Osteoblast (primary cell): ENCODE data around the gene ACOX1. TPM values are rescaled to one million over a fixed set of nuclear protein-coding genes. Genes with fewer than 3 reads are reported as not detected.

Experiments used
- DNase-seq: peaks from one replicate; pipeline ENCODE4 v3.0.0; 2011; ENCODE audit warnings: low spot score, mixed read lengths; ENCODE audit not compliant: insufficient read length; ENCODE audit errors: missing footprints
- H2AFZ ChIP-seq: 2 replicates; pipeline ENCODE4 v1.6.0; 2011; ENCODE audit warnings: mild to moderate bottlenecking, low read length
- H3K27ac ChIP-seq: 2 replicates; pipeline ENCODE4 v1.5.1; 2011; ENCODE audit warnings: mild to moderate bottlenecking, low read depth, low read length, moderate library complexity
- H3K27me3 ChIP-seq: 2 replicates; pipeline ENCODE4 v1.6.0; 2012; ENCODE audit warnings: mild to moderate bottlenecking, control low read depth, inconsistent platforms, low read length, moderate library complexity; ENCODE audit not compliant: insufficient read depth
- H3K36me3 ChIP-seq: 2 replicates; pipeline ENCODE4 v1.5.1; 2011; ENCODE audit warnings: mild to moderate bottlenecking, low read length, control low read depth, moderate library complexity; ENCODE audit not compliant: insufficient read depth
- H3K4me1 ChIP-seq: 2 replicates; pipeline ENCODE4 v1.5.1; 2011; ENCODE audit warnings: mild to moderate bottlenecking, low read length, control low read depth, moderate library complexity; ENCODE audit not compliant: insufficient read depth
- H3K4me2 ChIP-seq: 2 replicates; pipeline ENCODE4 v1.6.0; 2011; ENCODE audit warnings: mild to moderate bottlenecking, low read length; ENCODE audit not compliant: insufficient read depth
- H3K4me3 ChIP-seq: fragments of 200-600 bp; sonication (generic); 3 replicates; pipeline ENCODE4 v1.5.1; 2012; ENCODE audit warnings: mild to moderate bottlenecking, low read length, inconsistent platforms; ENCODE audit not compliant: insufficient read depth
- H3K79me2 ChIP-seq: 2 replicates; pipeline ENCODE4 v1.6.0; 2012; ENCODE audit warnings: mild to moderate bottlenecking, low read length, control low read depth, inconsistent platforms; ENCODE audit not compliant: insufficient read depth
- H3K9me3 ChIP-seq: 2 replicates; pipeline ENCODE4 v1.5.1; 2011; ENCODE audit warnings: low read depth, low read length, control low read depth
- H4K20me1 ChIP-seq: 2 replicates; pipeline ENCODE4 v1.6.0; 2012; ENCODE audit warnings: mild to moderate bottlenecking, low read length, control low read depth; ENCODE audit not compliant: insufficient read depth
- CTCF ChIP-seq: IDR thresholded peaks from 2 replicates; pipeline ENCODE4 v1.5.1; 2011; ENCODE audit warnings: mild to moderate bottlenecking, low read depth, low read length, moderate library complexity; ENCODE audit errors: extremely low read depth
- total RNA-seq: library from RNA; depleted of rRNA; stranded (reverse); fragments of >200 nt; gene quantifications from 2 replicates; pipeline ENCODE4 v1.2.3, GENCODE V29; 2012

ACOX1 gene
- total RNA-seq, 1 donor, result 59.4 TPM

- Histone ChIP-seq H3K4me1 (peaks cover 6% of the 10 kb centered on the region), H3K79me2 (peaks cover 19% of the 10 kb centered on the region), H3K36me3 (peaks cover 24% of the 10 kb centered on the region), H3K4me3 (no peak overlapping the region), H4K20me1 (peaks cover 9% of the 10 kb centered on the region), H3K27ac (no peak overlapping the region), H3K4me2 (no peak overlapping the region), H3K27me3 (no peaks in the 10 kb centered on the region), H2AFZ (no peak overlapping the region), H3K9me3 (no peaks in the 10 kb centered on the region)
- DNase-seq, result peak; percentile 57
- TF ChIP-seq CTCF, result no peak
These were observed 86.3 kb downstream of the ACOX1 start for GRCh38 chr17:75892556-75893224.

- no peak overlapping the region for H2AFZ ChIP-seq
These were observed 87.1 kb downstream of the ACOX1 start for GRCh38 chr17:75891605-75892555.

More at GRCh38 chr17:75891605-75892555, 87.1 kb downstream of the ACOX1 start:
- Histone ChIP-seq H3K4me2 (no peak overlapping the region), H3K4me3 (no peak overlapping the region), H3K36me3 (peaks cover 20% of the 10 kb centered on the region), H3K79me2 (peaks cover 19% of the 10 kb centered on the region), H3K9me3 (no peaks in the 10 kb centered on the region), H4K20me1 (peaks cover 9% of the 10 kb centered on the region), H3K4me1 (peaks cover 6% of the 10 kb centered on the region), H3K27me3 (no peaks in the 10 kb centered on the region), H3K27ac (no peak overlapping the region)
- peak; percentile 71 for DNase-seq
- TF ChIP-seq CTCF, result no peak

Other genes starting within 250 kb of the ACOX1 start
- gene GALK1, start 214.0 kb downstream of the ACOX1 start, total RNA-seq, result 25.3 and 27.7 TPM in 2 replicates
- gene UNK, start 194.4 kb downstream of the ACOX1 start, total RNA-seq, result 18.5 and 23.6 TPM in 2 replicates
- gene UNC13D, start 134.8 kb downstream of the ACOX1 start, total RNA-seq, result 1.1 and 2.1 TPM in 2 replicates
- 31.1 and 38.3 TPM in 2 replicates for gene WBP2, start 123.8 kb downstream of the ACOX1 start, total RNA-seq
- 21.7 and 22.4 TPM in 2 replicates for gene TRIM47, start 100.6 kb downstream of the ACOX1 start, total RNA-seq
- 22.8 and 23.3 TPM in 2 replicates for gene TRIM65, start 82.2 kb downstream of the ACOX1 start, total RNA-seq
- gene MRPL38, start 74.3 kb downstream of the ACOX1 start, total RNA-seq, result 36.6 and 37.1 TPM in 2 replicates
- gene FBF1, start 38.1 kb downstream of the ACOX1 start, total RNA-seq, result 14.1 and 17.1 TPM in 2 replicates
- 23.2 and 23.6 TPM in 2 replicates for gene TEN1, start 74 bp upstream of the ACOX1 start, total RNA-seq
- 0.72 and 0.88 TPM in 2 replicates for gene CDK3, start 21.7 kb upstream of the ACOX1 start, total RNA-seq
- gene EVPL, start 48.1 kb upstream of the ACOX1 start, total RNA-seq, result not detected in 2 replicates
- gene SRP68, start 93.4 kb upstream of the ACOX1 start, total RNA-seq, result 22.7 and 25.3 TPM in 2 replicates
- 0.29 TPM in 1 of 2 replicates, not detected in the other for gene GALR2, start 95.6 kb upstream of the ACOX1 start, total RNA-seq
- not detected in 2 replicates for gene ZACN, start 100.0 kb upstream of the ACOX1 start, total RNA-seq
- gene EXOC7, start 124.6 kb upstream of the ACOX1 start, total RNA-seq, result 102 TPM in 2 replicates
- not detected in 2 replicates for gene FOXJ1, start 162.1 kb upstream of the ACOX1 start, total RNA-seq